ENCODE measurements around the gene TARDBP. TPM values are rescaled to one million over a fixed set of nuclear protein-coding genes. Genes with fewer than 3 reads are reported as not detected.

TARDBP gene
- 107 TPM for total RNA-seq
- long read RNA-seq, full-length matches to known transcripts = 72 of 76 reads
- long read RNA-seq, partial matches to known transcripts = 4 of 76 reads
- long read RNA-seq, other reads (novel, unspliced or antisense) = 0 of 76 reads

DNA sequence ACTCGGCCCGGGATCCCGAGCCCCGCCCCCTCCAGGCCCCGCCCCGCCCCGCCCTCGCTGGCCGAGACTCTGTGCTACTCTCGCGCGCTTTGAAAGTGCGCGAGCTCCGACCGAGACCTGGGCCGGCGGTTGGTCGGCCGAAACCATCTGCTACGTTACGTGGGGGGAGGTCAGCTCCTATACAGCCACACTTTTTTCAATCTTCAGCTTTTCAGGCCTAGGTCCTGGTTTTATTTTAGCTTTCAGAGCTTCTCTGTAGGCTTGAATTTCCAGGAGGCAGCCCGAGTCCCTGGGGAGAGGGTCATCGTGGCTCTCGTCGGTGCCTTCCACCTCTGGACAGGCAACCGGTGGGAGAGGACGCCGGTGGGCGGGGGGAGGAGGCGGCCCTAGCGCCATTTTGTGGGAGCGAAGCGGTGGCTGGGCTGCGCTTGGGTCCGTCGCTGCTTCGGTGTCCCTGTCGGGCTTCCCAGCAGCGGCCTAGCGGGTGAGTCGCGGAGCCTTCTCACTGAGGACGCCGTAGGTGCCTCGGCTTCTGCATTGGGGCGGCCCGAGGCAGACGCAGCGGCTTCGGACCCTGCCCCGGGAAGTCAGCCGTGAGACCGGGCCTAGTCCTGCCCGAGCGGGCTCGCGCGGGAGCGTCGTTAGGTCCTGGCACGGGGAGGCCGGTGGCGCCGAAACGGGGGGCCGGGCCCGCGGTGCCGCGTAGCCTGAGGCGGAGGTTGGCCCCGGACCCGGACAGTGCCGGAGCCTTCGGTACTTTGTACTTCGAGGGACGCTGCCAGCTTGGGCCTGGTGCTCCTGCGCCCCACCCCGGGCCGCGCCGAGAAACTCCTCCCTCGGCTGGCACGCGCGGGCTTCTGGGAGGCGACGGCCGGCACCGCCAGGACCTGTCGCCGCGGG lies at the start of gene TARDBP:
Gene TARDBP (plus strand): TSS at position 395 of the 900 bp plus-strand sequence. CDS start 1,074 bp downstream, outside the sequence.
- DNase-seq (ENCODE audit: missing footprints) = peak; percentile 94
- intact Hi-C loops (cut with DNase I) = loop anchor here (5.0 kb wide), 1 partner anchor 515 kb away; no protein-coding TSS in a partner anchor
- peak; percentile 96 for ATAC-seq

DNA sequence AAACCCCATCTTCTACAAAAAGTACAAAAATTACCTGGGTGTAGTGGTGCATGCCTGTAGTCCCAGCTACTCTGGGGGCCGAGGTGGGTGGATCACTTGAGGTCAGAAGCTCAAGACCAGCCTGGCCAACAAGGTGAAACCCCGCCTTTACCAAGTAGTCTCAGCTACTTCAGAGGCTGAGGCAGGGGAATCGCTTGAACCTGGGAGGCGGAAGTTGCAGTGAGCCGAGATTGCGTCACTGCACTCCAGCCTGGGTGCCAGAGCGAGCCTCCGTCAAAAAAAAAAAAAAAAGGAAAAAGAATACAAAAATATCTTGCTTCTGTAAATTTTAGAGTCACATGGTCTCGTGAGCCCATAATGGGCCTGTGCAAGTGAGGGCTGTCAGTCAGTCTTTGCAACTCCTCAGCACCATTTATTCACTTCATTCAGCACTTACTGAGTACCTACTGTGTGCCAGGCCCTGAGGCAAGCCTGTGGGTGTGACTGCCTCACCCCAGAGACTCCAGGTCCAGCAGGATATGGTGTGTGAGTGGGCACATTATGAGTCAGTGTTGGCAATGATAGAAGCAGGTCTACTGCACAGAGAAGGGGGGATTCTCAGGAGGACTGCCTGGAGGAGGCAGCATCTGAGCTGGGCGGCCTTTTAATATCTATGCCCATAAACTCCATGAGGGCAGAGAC lies 46.8 kb upstream of the TARDBP start:
- DNase-seq (ENCODE audit: missing footprints) (peak; percentile 78), ATAC-seq (peak; percentile 33)
- intact Hi-C loops (cut with DNase I) = no loop called here

DNA sequence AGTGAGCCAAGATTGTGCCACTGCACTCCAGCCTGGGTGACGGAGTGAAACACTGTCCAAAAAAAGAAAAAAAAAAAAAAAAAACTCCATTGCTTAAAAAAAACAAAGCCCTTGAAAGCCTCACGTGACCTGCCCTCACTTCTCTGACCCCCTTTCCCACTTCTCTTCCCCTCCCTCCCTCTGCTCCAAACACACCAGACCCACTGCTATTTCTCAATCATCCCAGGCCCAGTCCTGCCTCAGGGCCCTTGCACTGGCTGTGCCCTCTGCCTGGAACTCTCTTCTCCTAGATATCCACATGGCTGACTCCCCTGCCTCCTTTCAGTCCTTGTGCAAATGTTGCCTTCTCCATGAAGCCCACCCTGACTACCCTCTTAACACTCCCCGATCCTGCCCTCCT lies 45.4 kb upstream of the TARDBP start:
- ATAC-seq (no peak), DNase-seq (ENCODE audit: missing footprints) (no peak)
- intact Hi-C loops (cut with DNase I) = no loop called here

DNA sequence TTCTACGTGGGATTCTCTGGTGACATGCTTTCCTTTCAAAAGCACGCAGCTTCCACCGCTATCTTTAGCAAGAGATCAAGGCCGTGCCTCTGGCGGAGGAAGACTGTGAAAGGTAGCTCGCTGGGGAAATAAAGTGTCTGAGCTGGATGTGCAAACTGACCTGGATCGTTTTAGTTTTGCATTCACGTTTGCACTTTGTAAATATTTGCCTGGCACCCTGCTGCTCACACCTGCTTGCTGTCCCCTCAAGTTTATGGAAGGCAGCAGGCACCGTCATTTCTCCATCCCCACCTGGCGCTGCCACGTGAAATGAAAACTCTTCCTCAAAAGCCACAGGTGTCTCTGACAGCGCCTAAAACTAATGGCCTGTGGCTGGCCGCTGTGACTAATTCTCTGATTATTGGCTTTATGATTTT lies 44.0 kb upstream of the TARDBP start:
- intact Hi-C loops (cut with DNase I) = no loop called here
- ATAC-seq = no peak
- no peak for DNase-seq (ENCODE audit: missing footprints)

DNA sequence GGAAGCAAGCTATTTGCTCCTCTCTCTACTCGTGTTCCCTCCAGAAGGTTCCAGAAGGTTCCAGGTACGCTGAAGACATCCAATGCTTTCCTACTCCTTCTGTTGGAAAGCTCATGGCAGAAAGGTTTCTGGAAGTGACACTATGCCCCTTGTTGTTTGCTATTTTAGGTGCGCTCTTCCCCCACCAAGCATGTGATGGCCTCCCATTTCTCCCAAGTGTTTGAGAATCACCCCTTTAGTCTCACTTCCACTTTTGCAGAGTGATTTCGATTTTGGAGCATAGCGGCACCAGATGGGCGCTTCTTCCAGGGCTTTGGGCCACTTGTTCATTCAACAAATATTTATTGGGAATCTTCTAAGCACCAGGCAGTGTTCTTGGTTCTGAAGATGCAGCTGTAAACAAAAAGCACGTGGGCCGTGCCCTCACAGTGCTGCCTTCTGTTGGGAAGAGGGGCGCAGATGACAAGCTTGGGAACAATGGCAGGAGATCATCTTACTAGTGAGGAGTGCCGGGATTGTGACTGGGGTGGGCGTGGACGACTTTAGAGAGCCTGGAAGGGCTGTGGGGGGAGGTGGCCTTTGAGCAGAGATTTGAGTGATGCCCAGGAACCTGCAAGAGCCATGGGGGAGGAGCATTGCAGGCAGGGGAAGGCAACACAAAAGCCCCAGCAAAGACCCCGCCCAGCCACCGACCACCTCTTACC lies 43.0 kb upstream of the TARDBP start:
- DNase-seq (ENCODE audit: missing footprints) (no peak), ATAC-seq (no peak)
- intact Hi-C loops (cut with DNase I) = no loop called here

DNA sequence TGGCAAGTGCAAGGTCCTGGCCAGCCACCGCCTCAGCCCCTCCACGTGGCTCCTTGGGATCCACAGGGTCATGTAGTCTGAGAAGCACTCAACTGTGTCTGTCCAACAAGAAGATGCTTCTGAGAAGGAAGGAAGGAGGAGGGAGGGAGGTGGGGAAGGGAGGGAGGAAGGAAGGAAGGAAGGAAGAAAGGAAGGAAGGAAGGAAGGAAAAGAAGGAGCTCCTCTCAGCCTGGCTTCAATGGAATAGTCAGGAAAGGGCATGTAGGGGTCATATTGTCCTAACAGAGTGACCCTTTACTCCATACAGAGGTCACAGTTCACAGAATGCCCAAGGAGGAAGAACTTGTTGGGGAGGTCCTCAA lies 42.5 kb upstream of the TARDBP start:
- intact Hi-C loops (cut with DNase I) = no loop called here
- DNase-seq (ENCODE audit: missing footprints) (no peak), ATAC-seq (no peak)

DNA sequence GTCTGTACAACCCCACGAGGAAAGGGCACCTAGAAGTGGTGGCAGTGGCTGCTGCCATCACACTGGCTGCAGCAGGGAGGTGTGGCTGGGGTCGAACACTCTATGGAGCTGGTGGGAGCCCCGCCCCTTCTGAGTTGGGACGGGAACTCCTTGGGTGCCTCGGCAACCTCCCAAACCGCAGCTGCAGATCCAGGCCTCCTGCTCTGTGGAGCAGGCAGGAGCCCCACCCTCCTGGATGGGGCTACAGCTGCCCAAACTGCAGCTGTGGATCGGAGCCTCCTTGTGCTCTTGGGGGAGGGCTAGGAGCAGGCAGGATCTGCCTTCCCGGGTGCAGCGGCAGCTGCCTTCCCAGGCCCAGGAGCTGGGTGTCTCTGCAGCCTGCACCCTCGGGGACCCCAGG lies 38.9 kb upstream of the TARDBP start:
- no peak for DNase-seq (ENCODE audit: missing footprints)
- ATAC-seq = peak; percentile 27
- intact Hi-C loops (cut with DNase I) = no loop called here

DNA sequence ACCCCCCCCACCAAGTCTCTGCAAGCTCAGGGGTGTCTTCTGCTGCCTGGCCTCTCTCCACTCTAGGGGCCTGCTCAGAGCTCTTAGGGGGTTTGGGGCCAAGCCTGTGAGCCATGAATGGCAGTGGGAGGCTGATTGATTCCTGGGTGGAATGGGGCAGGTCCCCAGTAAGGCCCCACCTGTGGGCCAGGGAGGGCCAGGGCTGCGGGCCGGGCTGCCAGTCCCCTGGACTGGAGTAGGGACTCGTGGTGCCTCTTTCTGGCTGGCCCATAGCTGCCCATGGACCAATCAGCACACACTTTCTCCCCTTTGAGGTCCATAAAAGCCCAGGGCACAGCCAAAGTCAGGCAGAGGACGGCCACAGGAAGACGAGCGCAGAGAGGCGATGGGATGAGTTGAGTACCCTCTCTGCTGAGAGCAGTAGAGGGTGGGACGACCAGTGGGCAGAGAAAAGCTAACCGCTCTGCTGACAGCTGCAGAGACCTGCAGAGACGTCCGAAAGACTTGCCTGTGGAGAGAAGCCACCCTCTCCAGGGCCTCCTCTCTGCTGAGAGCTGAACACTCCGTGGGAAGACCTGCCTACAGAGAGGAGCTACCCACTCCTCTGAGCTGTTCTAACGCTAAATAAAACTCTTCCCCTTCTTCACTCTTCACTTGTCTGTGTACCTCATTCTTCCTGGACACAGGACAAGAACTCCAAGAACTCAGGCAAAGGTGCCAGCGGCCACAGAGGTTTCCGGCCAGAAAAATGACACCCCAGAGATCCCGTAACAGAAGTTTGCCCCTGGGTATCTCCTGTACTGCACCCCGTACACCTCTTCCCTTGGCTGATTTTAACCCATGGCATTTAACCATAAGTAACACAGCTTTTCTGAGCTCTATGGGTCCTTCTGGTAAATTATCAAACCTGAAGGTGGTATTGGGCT lies 38.2 kb upstream of the TARDBP start:
- peak; percentile 12 for ATAC-seq
- intact Hi-C loops (cut with DNase I) = no loop called here
- no peak for DNase-seq (ENCODE audit: missing footprints)

DNA sequence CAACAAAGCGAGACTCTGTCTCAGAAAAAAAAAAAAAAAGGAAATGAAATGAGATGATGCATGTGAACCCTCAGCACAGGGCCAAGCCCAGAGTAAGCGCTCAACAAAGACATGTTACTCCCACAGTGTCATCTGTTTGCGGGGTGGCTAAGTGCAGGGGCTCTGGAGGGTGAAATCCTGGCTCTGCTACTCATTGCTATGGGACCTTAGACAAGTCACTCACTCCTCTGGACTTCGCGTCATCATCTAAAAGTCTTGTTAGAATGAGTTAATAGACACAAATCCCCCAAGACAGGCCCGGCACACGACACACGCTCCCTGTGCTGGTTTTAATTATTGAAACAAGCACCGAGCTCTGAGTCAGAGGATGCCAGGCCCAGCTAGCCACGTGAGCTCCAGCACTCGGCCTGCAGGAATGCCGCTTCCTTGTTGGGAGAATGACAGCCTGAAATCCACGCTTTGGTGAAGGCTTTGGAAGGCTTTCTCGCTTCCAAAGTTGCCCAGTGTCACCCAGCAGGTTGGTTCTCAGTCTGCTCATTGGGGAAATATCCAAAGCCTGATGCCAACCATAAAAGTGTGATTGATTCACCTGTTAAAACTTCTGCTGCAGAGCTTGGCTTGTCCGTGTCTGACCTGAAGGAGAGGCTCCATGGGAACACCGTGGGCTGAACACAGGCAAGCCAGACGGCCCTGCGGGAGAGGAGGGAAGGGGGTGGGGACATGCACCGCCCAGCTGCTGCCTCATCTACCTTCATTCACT lies 36.7 kb upstream of the TARDBP start:
- intact Hi-C loops (cut with DNase I) = no loop called here
- DNase-seq (ENCODE audit: missing footprints) (no peak), ATAC-seq (no peak)

DNA sequence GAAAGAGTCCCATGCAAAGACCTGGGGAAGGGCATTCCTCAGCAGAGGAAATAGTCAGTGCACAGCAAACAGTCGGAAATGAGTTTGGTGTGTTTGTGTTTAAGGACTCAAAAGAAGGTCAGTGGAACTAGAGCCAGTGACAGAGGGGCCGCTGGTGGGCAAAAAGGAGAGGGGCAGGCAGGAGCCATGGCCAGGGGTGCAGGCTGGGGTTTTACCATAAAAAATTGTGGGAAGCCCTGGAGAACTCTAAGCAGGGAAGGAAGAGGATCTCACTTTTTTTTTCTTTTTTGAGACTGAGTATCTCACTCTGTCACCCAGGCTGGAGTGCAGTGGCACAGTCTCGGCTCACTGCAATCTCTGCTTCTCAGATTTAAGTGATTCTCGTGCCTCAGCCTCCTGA lies 33.7 kb upstream of the TARDBP start:
- intact Hi-C loops (cut with DNase I) = no loop called here
- no peak for ATAC-seq

DNA sequence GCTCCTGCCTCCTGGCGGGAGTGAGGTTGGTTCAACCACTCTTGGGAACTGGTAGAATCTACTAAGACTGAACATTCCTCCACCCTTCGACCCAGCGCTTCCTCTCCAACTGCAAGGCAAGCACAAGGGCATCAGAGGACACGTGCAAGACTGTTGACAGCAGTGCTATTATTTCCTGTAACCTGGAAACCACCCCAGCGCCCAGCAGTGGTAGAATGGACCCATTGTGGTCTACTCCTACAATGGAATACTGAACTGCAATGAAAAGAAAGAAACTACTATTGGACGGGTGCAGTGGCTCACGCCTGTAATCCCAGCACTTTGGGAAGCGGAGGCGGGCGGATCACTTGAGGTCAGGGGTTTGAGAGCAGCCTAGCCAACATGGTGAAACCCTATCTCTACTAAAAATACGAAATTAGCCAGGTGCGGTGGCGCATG lies 33.0 kb upstream of the TARDBP start:
- intact Hi-C loops (cut with DNase I) = no loop called here
- DNase-seq (ENCODE audit: missing footprints) (no peak), ATAC-seq (peak; percentile 45)

More for the DNA sequence above, 33.7 kb upstream of the TARDBP start:
- no peak for DNase-seq (ENCODE audit: missing footprints)

DNA sequence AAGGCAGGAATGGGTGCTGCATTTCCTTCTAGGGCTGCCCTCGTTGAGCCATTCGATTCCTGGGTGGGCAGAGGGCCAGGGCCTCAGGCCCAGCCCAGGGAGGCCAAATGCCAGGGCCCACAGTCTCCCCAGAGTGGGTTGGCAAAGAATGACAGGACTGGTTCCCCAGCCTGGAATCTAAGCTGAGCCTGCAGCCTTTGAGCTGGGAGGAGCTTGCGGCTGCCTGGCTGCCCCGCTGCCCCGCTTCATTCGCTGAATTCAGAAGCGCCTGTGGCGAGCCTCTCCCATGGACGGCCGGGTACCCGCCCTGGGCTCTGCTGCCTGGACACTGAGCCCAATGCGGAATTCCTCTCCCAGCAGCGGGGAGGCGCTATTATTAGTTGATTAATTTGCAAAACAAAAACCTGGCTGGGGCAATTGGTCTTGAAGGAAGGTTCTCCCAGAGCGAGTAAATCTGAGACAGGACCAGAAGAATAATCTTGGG lies 32.3 kb upstream of the TARDBP start:
- ATAC-seq (peak; percentile 94), DNase-seq (ENCODE audit: missing footprints) (peak; percentile 88)
- intact Hi-C loops (cut with DNase I) = no loop called here

DNA sequence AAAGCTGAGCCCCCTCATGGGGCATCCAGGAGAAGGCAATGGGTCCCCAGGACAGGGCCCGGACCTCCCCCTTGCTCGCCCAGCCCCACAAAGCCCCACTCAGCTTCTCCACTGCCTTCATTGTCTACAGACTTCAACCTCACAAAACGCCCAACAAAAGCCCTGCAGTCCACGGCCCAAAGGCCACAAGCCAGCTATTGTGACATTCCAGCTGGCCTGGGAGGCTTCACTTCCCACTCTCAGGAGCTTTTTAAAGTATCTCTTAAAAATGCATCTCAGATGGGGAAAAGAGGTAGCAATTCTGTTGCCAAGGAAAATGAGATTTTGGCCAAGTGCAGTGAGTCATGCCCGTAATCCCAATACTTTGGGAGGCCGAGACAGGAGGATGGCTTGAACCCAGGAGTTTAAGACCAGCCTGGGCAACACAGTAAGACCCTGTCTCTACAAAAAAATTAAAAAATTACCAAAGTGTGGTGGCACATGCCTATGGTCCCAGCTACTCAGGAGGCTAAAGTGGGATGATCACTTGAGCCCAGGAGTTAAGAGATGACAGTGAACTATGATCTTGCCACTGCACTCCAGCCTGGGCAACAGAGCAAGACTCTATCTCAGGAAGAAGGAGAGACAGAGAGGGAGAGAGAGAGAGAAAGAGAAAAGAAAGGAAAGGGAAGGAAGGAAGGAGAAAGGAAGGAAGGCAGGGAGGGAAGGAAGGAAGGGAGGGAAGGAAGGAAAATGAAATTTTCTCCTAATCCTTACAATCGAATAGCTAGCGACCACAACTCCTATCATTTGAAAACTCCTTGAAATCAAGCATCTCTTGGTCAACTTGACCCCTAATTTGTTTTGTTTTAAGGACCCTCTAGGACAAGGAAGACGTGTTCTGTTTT lies 31.4 kb upstream of the TARDBP start:
- peak; percentile 50 for ATAC-seq

DNA sequence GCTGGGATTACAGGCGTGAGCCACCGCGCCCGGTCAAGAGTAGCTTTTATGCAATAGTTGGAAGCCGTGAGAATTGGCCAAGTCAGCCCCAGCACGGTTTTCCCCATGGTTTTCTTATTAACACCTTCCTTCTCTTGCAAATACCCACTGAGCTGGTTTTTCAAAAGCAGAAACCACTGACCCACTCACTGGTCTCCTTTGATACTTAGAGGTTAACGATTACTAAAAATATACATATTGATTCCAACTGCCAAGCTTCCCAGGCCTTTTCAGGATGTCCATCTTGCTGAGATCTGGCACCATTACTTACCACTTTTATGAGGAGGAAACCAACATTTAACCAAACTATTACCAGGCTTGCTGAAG lies 25.9 kb upstream of the TARDBP start:
- ATAC-seq (no peak), DNase-seq (ENCODE audit: missing footprints) (no peak)
- intact Hi-C loops (cut with DNase I) = no loop called here

More for the DNA sequence above, 31.4 kb upstream of the TARDBP start:
- intact Hi-C loops (cut with DNase I) = no loop called here
- DNase-seq (ENCODE audit: missing footprints) = no peak

DNA sequence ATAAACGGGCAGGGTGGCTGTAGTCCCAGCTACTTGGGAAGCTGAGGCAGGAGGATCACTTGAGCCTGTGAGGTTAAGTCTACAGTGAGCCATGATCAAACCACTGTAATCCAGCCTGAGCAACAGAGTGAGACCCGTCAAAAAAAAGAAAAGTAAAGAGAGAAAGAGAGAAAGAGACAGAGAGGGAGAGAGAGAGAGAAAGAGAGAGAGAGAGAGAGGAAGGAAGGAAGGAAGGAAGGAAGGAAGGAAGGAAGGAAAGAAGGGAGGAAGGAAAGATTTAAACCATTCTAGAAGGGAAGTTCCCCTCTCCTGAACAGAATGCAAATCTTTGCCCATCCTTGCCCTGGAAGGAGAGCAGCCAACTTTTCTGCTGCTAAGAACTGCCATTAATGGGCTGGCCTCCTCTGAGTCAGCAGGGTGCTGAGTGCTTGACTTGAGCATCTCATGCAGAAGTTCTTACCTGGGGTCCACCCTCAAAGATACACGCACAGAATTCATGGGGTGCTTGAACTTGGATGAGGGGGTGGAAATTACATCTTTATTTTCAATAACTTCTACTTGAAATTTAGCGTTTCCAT lies 24.5 kb upstream of the TARDBP start:
- intact Hi-C loops (cut with DNase I) = no loop called here
- no peak for ATAC-seq
- no peak for DNase-seq (ENCODE audit: missing footprints)

DNA sequence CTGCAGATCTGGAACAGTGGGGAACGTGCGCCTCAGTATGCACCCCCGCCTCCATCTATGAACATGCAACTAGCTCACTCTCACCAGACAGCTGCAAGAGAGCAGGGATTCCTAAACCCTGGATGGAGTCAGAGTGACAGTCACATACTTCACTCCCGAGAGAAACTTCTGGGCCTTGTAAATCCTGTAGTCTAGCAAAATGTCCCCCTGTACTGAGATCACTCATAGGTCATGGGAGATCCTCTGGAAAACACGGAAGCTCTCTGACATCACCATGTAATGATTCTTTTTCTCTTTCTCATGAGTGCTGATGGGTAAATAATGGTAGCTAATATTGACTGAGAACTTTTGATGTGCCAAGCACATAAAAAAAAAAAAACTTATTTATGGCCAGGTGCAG lies 23.4 kb upstream of the TARDBP start:
- no peak for DNase-seq (ENCODE audit: missing footprints)
- intact Hi-C loops (cut with DNase I) = no loop called here

More for the DNA sequence above, 23.4 kb upstream of the TARDBP start:
- ATAC-seq = no peak

Measured in Right ventricle myocardium inferior (tissue), 1 donor.